Measurements from ENCODE around the gene KRTAP10-9. TPM values are rescaled to one million over a fixed set of nuclear protein-coding genes. Genes with fewer than 3 reads are reported as not detected.
"Not testable (repeated sequence)": the region's sequence is repeated elsewhere in the genome, so short reads cannot be mapped to it uniquely, and the experiment has no call there.

Gene KRTAP10-9
- total and polyA plus RNA-seq, 4 donors = not detected

DNA sequence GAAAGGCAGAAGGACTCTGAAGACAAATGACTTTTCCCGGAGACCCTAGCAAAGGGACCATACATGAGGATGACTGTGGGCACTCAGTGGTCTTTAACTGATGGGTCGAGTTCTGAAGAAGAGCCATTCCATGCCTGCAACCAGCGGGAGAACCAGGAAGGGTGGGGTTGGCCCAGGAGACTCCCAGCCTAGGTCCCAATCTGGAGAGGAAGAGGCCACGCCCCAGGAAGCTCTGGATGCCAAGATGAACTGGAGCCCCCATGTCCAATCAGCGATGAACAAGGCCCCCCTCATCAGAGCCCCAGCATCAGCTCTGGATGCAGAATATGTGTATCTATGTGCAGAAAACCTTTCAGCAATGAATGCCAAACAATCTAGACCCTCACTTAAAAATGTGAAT lies 13.9 kb downstream of the KRTAP10-9 start:
- no peak for TF ChIP-seq CTCF (IDR thresholded peaks at IDR 0.05; ENCODE audit: control extremely low read depth, extremely low read depth)
- Histone ChIP-seq H3K9me3 (ENCODE audit: control insufficient read depth in 4 of 4, insufficient read depth in 3 of 4, low read length in 3 of 4) (peaks cover 0 to 17% (median 6%) of the 10 kb centered on the region in 4 donors), H3K36me3 (ENCODE audit: control insufficient read depth in 4 of 4, insufficient read depth in 4 of 4, low read length in 4 of 4) (no peaks in the 10 kb centered on the region), H3K4me3 (no peak overlapping the region), H3K9ac (ENCODE audit: insufficient read depth in 1 of 2, low read length in 2 of 2) (no peak overlapping the region), H3K27ac (ENCODE audit: low read depth in 1 of 2, low read length in 1 of 2) (no peak overlapping the region), H3K4me1 (ENCODE audit: control insufficient read depth in 5 of 5, insufficient read depth in 5 of 5, low read length in 5 of 5) (peaks cover 0 to 5% (median 0%) of the 10 kb centered on the region in 5 donors), H3K27me3 (ENCODE audit: control insufficient read depth in 3 of 3, insufficient read depth in 3 of 3, low read length in 2 of 3) (no peaks in the 10 kb centered on the region)
- no peak for DNase-seq
- no peak for ATAC-seq (ENCODE audit: insufficient read depth, low FRiP score)
- WGBS, 2 donors = 83 to 86% methylated on average over 5 of the region's 5 CpGs

DNA sequence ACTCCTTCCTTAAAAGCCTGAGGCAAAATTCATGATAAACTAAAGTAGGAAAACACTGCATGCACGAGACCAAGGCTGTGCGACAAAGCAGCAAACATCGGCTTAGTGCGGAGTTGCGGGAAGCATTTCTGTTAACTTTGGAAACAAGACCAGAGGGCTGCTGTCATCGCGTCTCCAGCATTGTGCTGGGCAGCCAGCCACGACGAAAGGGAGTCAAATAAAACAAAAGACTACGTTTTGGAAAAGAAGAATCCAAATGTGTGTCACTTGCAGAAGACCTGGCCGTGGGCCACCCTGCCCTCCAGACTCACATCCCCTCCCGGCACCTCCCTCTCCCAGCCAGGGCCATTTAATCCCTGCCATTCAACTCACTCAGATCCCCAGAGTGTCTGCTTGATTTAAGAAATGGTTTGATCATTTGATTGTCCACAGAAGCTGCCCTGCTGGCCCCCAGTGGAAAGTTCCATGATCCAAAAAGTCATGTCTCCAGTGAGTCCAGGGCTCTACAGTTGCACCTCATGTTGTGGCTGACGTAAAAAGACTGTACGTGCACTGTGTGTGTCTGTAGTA lies 16.9 kb downstream of the KRTAP10-9 start:
- no peak overlapping the region for H3K4me3 ChIP-seq
- TF ChIP-seq CTCF (IDR thresholded peaks at IDR 0.05; ENCODE audit: control extremely low read depth, extremely low read depth) = no peak
- H3K4me1 ChIP-seq (ENCODE audit: control insufficient read depth in 5 of 5, insufficient read depth in 5 of 5, low read length in 5 of 5) = no peaks in the 10 kb centered on the region
- no peaks in the 10 kb centered on the region for H3K27me3 ChIP-seq (ENCODE audit: control insufficient read depth in 3 of 3, insufficient read depth in 3 of 3, low read length in 2 of 3)
- ATAC-seq (ENCODE audit: insufficient read depth, low FRiP score) (no peak), DNase-seq (peak in 2 of 3 donors; percentile 11 to 30)
- no peaks in the 10 kb centered on the region for H3K36me3 ChIP-seq (ENCODE audit: control insufficient read depth in 4 of 4, insufficient read depth in 4 of 4, low read length in 4 of 4)
- peaks cover 0 to 17% (median 6%) of the 10 kb centered on the region in 4 donors for H3K9me3 ChIP-seq (ENCODE audit: control insufficient read depth in 4 of 4, insufficient read depth in 3 of 4, low read length in 3 of 4)
- WGBS, 2 donors = 63 to 76% methylated on average over 14 of the region's 14 CpGs
- H3K9ac ChIP-seq (ENCODE audit: insufficient read depth in 1 of 2, low read length in 2 of 2) = no peak overlapping the region
- H3K27ac ChIP-seq (ENCODE audit: low read depth in 1 of 2, low read length in 1 of 2) = no peak overlapping the region

DNA sequence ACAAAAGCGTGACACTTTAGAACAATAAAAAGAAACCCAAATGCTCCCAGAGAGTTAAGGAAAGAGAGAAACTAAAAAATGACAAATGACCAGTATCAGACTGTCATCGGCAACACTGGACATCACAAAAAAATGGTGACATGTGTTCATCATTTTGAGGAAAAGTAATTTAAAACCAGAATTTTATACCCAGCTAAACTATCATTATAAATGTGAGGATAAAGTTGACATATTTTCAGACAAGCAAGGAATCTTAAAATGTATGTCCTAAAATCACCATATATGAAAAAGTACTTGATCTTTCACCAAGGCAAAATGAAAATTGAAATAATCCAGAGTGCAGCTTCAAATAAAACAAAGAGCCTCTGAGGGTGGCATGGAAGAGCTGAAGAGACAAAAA lies 18.0 kb downstream of the KRTAP10-9 start:
- Histone ChIP-seq H3K9ac (ENCODE audit: insufficient read depth in 1 of 2, low read length in 2 of 2) (no peak overlapping the region), H3K27ac (ENCODE audit: low read depth in 1 of 2, low read length in 1 of 2) (no peak overlapping the region), H3K9me3 (ENCODE audit: control insufficient read depth in 4 of 4, insufficient read depth in 3 of 4, low read length in 3 of 4) (peaks cover 0 to 16% (median 6%) of the 10 kb centered on the region in 4 donors), H3K36me3 (ENCODE audit: control insufficient read depth in 4 of 4, insufficient read depth in 4 of 4, low read length in 4 of 4) (no peaks in the 10 kb centered on the region), H3K4me1 (ENCODE audit: control insufficient read depth in 5 of 5, insufficient read depth in 5 of 5, low read length in 5 of 5) (no peaks in the 10 kb centered on the region), H3K27me3 (ENCODE audit: control insufficient read depth in 3 of 3, insufficient read depth in 3 of 3, low read length in 2 of 3) (no peaks in the 10 kb centered on the region), H3K4me3 (no peak overlapping the region)
- WGBS, 2 donors = 48 to 50% methylated on average over 2 of the region's 2 CpGs
- TF ChIP-seq CTCF (IDR thresholded peaks at IDR 0.05; ENCODE audit: control extremely low read depth, extremely low read depth) = no peak
- DNase-seq (no peak), ATAC-seq (ENCODE audit: insufficient read depth, low FRiP score) (no peak)

- H3K4me3 ChIP-seq; H3K27me3 ChIP-seq (ENCODE audit: control insufficient read depth in 3 of 3, insufficient read depth in 3 of 3, low read length in 2 of 3); H3K4me1 ChIP-seq (ENCODE audit: control insufficient read depth in 5 of 5, insufficient read depth in 5 of 5, low read length in 5 of 5); H3K27ac ChIP-seq (ENCODE audit: low read depth in 1 of 2, low read length in 1 of 2); H3K9me3 ChIP-seq (ENCODE audit: control insufficient read depth in 4 of 4, insufficient read depth in 3 of 4, low read length in 3 of 4); ATAC-seq (ENCODE audit: insufficient read depth, low FRiP score); H3K9ac ChIP-seq (ENCODE audit: insufficient read depth in 1 of 2, low read length in 2 of 2); H3K36me3 ChIP-seq (ENCODE audit: control insufficient read depth in 4 of 4, insufficient read depth in 4 of 4, low read length in 4 of 4); DNase-seq: not testable (repeated sequence)
- 75 to 80% methylated on average over 21 of the region's 21 CpGs for WGBS, 2 donors
These were observed 19.7 kb downstream of the KRTAP10-9 start, which contains the start of gene KRTAP10-11 for GRCh38 chr21:44646366-44647221. Gene KRTAP10-11 (plus strand): TSS chr21:44646414. CDS start chr21:44646459, 45 bp downstream.

Data from lung (tissue), 12 donors.